Measurements from ENCODE around the gene LCE3A. TPM values are rescaled to one million over a fixed set of nuclear protein-coding genes. Genes with fewer than 3 reads are reported as not detected.

The LCE3A gene
- total and polyA plus RNA-seq, 2 of the 4 experiments (the other 2 are of a cell fraction), result not detected

DNA sequence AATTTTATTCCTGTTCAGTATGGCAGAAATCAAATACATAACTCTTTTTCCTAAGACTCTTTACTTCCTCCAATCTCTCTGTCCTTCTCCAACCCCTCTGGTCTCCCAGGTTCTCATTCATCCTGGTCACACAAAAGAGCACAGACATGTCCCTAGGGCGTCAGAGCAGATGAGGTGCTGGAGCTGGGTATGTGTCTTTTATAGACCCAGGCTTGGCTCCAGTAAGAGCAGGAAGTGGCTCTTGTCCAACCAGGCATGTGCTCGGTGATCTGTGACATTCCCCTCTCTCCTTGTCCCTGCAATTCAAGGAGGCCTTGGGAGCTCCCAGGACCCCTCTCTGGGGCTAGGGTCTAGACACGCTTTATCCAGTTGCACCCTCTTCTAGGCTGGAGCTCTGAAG lies 22.2 kb upstream of the LCE3A start:
- Histone ChIP-seq H2BK15ac (ENCODE audit: low read depth, low read length) (no peak overlapping the region), H3K9me1 (ENCODE audit: insufficient read depth, low read length) (no peaks in the 10 kb centered on the region), H2AK5ac (ENCODE audit: low read depth, low read length) (no peak overlapping the region), H3K79me1 (ENCODE audit: low read depth in 1 of 2, low read length in 2 of 2) (no peaks in the 10 kb centered on the region), H3K56ac (ENCODE audit: extremely low read depth, insufficient read depth, low read length) (no peak overlapping the region), H3K27me3 (ENCODE audit: control insufficient read depth, insufficient read depth, low read length) (no peaks in the 10 kb centered on the region), H3K9ac (ENCODE audit: low read depth, low read length) (no peak overlapping the region), H3K14ac (replicated peaks; ENCODE audit: low read depth, low read length) (no peak overlapping the region), H2BK5ac (ENCODE audit: low read depth, low read length, poor library complexity, severe bottlenecking) (no peak overlapping the region), H3K18ac (ENCODE audit: low read depth, low read length) (no peak overlapping the region), H3K9me3 (ENCODE audit: control insufficient read depth, insufficient read depth, low read length) (no peaks in the 10 kb centered on the region), H3K4me1 (ENCODE audit: control insufficient read depth, insufficient read depth, low read length) (no peaks in the 10 kb centered on the region), H4K91ac (ENCODE audit: insufficient read depth, low read depth, low read length) (no peak overlapping the region), H2AFZ (replicated peaks; ENCODE audit: low read length, poor library complexity) (no peak overlapping the region), H3K23ac (ENCODE audit: low read depth, low read length) (no peak overlapping the region), H3K36me3 (ENCODE audit: control insufficient read depth, insufficient read depth, low read length) (no peaks in the 10 kb centered on the region), H3K27ac (ENCODE audit: insufficient read depth, low read length) (no peak overlapping the region), H3K4ac (ENCODE audit: low read depth, low read length) (no peak overlapping the region), H2BK20ac (ENCODE audit: low read depth, low read length) (no peak overlapping the region), H3K4me3 (ENCODE audit: insufficient read depth, low read depth, low read length) (no peak overlapping the region), H4K8ac (ENCODE audit: low read depth in 2 of 2, low read length in 2 of 2) (no peak overlapping the region), H3K4me2 (ENCODE audit: low read depth, low read length) (no peak overlapping the region), H4K5ac (ENCODE audit: low read depth, low read length) (no peak overlapping the region), H4K20me1 (ENCODE audit: insufficient read depth, low read length) (no peaks in the 10 kb centered on the region), H2AK9ac (replicated peaks; ENCODE audit: low read depth, low read length, poor library complexity) (no peak overlapping the region), H2BK120ac (ENCODE audit: low read depth, low read length) (no peak overlapping the region)
- in situ Hi-C loops (cut with MboI; ENCODE audit: low sequenced_read_pairs) (no loop called here), intact Hi-C loops (cut with micrococcal nuclease) (no loop called here), dilution Hi-C loops (cut with HindIII; ENCODE audit: low sequenced_read_pairs, unreplicated experiment) (no loop called here)
- BruUV-seq (replicated peaks), result no TSS peak
- no peak for ATAC-seq (ENCODE audit: low read depth)
- DNase-seq, result no peak
- ChIA-PET POLR2A (ENCODE audit: unreplicated experiment) (no interaction called here), CTCF (no interaction called here)
- WGBS, 2 experiments (ENCODE audit: extremely low coverage in 2 of 2, insufficient read length in 1 of 2), result no CpG with 5 or more reads among the region's 3 CpGs
- TF ChIP-seq RAD21 (IDR thresholded peaks at IDR 0.05; ENCODE audit: low read length), result no peak
- no peak for TF ChIP-seq MAZ (IDR thresholded peaks at IDR 0.05; ENCODE audit: borderline replicate concordance, low read depth, low read length)
- no peak for TF ChIP-seq SMC3 (IDR thresholded peaks at IDR 0.05; ENCODE audit: low read depth, low read length)
- TF ChIP-seq, protein P1, sequence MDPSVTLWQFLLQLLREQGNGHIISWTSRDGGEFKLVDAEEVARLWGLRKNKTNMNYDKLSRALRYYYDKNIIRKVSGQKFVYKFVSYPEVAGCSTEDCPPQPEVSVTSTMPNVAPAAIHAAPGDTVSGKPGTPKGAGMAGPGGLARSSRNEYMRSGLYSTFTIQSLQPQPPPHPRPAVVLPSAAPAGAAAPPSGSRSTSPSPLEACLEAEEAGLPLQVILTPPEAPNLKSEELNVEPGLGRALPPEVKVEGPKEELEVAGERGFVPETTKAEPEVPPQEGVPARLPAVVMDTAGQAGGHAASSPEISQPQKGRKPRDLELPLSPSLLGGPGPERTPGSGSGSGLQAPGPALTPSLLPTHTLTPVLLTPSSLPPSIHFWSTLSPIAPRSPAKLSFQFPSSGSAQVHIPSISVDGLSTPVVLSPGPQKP (IDR thresholded peaks at IDR 0.05; ENCODE audit: borderline replicate concordance, low read depth, low read length), result no peak
- no peak for TF ChIP-seq FOS (IDR thresholded peaks at IDR 0.05; ENCODE audit: low read depth, low read length)
- no peak for TF ChIP-seq MAFK (IDR thresholded peaks at IDR 0.05; ENCODE audit: low read depth, low read length)
- TF ChIP-seq RFX5 (IDR thresholded peaks at IDR 0.05; ENCODE audit: low read depth, low read length), result no peak
- no peak for TF ChIP-seq MXI1 (IDR thresholded peaks at IDR 0.05; ENCODE audit: borderline replicate concordance, low read depth, low read length)
- TF ChIP-seq POLR2A (IDR thresholded peaks at IDR 0.05; ENCODE audit: low read depth, low read length), result no peak
- no peak for TF ChIP-seq CEBPB (IDR thresholded peaks at IDR 0.05; ENCODE audit: low read depth, low read length)
- TF ChIP-seq, protein P2, sequence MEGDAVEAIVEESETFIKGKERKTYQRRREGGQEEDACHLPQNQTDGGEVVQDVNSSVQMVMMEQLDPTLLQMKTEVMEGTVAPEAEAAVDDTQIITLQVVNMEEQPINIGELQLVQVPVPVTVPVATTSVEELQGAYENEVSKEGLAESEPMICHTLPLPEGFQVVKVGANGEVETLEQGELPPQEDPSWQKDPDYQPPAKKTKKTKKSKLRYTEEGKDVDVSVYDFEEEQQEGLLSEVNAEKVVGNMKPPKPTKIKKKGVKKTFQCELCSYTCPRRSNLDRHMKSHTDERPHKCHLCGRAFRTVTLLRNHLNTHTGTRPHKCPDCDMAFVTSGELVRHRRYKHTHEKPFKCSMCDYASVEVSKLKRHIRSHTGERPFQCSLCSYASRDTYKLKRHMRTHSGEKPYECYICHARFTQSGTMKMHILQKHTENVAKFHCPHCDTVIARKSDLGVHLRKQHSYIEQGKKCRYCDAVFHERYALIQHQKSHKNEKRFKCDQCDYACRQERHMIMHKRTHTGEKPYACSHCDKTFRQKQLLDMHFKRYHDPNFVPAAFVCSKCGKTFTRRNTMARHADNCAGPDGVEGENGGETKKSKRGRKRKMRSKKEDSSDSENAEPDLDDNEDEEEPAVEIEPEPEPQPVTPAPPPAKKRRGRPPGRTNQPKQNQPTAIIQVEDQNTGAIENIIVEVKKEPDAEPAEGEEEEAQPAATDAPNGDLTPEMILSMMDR (conservative IDR thresholded peaks at IDR 0.05; ENCODE audit: low read depth, low read length), result no peak
- TF ChIP-seq BHLHE40 (IDR thresholded peaks at IDR 0.05; ENCODE audit: low read depth, low read length), result no peak
- no peak for TF ChIP-seq RCOR1 (IDR thresholded peaks at IDR 0.05; ENCODE audit: insufficient replicate concordance, low read length)
- TF ChIP-seq, protein P3, sequence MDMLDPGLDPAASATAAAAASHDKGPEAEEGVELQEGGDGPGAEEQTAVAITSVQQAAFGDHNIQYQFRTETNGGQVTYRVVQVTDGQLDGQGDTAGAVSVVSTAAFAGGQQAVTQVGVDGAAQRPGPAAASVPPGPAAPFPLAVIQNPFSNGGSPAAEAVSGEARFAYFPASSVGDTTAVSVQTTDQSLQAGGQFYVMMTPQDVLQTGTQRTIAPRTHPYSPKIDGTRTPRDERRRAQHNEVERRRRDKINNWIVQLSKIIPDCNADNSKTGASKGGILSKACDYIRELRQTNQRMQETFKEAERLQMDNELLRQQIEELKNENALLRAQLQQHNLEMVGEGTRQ (IDR thresholded peaks at IDR 0.05; ENCODE audit: low read depth, low read length), result no peak
- TF ChIP-seq NFE2L2 (IDR thresholded peaks at IDR 0.05; ENCODE audit: low read depth, low read length), result no peak
- no peak for TF ChIP-seq CHD1 (IDR thresholded peaks at IDR 0.05; ENCODE audit: low read depth, low read length)
